HUDEP-2 (cell line): ENCODE results near the gene RTKN.

Experiments
- DNase-seq, 76 experiments: peaks; one replicate each; lab custom pipeline; 2025; ENCODE audit not compliant: unreplicated experiment in 76 of 76; lab: John Stamatoyannopoulos, UW

Gene RTKN

DNA sequence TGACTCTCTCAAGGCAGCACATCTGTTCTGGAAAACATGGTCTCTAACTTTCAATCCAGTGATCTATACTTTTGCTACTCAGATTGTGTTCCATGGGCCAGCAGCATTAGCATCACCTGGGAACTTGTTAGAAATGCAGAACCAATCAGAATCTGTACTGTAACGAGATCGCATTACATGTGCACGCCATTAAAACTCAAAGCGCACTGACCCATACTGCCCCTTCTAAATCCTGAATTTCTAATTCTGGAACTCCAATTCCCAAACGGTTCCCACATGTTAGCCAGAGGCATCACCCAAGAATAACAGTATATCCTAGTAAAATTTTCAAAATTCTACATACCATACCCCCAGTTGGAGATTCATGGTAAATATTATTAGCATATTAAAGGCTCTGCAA lies 51.1 kb downstream of the RTKN start:
- no peak for DNase-seq

DNA sequence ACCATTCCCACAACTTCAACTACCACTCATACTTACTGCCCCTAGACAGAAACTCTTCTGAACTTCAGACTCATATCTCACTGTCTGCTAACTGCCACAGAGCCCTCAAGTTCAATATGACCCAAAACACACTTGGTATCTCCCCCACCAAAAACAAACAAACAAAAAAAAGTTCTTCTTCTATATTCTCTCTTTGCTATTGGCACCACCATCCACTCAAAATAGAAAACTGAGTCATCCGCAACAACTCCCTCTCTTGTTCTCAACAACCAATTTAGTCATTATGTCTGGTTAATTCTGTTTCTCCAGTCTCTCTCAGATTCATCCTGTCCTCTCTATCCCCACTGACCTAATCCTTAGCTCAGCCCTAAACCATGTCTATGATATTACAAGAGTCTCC lies 54.4 kb downstream of the RTKN start:
- DNase-seq = no peak

DNA sequence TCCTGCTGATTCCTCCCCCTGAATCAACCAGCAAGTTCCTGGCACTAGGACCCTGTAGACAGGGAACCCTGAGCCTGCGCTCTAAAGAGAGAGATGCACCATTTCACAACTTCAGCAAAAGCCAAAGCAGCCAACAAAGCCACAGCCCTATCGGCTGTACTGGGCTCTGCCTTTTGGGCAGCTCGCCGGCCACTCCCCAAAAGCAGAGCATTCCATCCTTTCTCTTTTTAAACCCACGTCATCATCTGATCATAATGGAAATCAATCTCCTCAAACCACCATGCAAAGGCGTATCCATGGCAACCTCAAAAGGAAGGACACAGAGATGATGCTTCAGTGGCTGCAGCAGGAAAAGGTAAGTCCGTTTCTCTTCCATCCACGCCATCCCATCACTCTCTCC lies 56.3 kb downstream of the RTKN start:
- DNase-seq = no peak

DNA sequence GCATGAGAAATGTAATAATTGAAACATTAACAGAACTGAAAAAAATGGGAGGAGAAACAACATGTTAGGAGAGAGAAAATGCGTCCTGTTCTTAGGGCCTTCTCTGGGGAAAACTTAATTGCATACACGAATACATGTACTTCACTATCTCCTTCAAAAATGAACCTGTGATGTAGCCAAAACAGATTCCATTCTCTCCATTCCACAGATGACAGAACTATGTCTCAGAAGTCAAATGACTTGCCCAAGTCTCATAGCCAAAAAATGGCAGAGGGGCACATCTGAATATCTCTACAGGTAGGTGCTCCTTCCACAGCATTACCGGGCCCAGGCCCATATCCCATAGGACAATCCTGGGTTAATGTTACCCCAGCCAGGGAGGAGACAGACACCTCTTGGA lies 57.7 kb downstream of the RTKN start:
- no peak for DNase-seq

DNA sequence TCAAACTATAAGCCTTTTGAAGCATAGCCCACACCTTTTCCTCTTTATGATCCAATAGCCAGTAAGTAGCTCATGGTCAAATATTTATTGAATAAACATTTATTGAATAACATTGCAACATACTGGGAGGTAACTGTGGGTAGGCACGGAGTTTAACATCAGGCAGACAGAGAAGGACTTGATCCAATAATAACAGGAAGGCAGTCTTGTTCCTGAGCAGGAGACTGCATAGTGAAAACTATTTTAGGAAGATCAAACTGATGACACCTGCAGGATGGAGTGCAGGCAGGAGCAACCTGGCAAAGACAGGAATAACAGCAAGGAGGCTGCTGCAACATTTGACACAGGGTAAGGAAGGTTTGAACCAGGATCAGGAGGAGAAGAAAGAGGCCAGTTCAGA lies 58.5 kb downstream of the RTKN start:
- no peak for DNase-seq

DNA sequence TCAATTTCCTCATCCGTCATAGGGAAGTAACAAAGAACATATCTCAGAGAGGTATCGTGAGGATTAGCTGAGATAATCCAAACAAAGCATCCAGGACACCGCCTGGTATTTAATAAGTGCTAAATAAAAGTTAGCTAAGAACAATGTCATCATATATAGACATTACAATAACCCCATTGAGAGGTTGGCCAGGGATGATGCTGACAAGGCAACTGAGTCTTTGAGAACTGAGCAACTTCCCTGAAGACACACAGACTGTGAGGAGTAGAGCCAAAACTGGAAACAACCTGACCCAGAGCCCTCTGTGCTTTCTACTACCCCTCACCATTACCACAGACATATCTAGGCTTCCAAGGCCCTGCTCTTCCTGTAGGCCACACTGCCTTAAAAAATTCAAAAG lies 60.0 kb downstream of the RTKN start:
- DNase-seq = no peak

DNA sequence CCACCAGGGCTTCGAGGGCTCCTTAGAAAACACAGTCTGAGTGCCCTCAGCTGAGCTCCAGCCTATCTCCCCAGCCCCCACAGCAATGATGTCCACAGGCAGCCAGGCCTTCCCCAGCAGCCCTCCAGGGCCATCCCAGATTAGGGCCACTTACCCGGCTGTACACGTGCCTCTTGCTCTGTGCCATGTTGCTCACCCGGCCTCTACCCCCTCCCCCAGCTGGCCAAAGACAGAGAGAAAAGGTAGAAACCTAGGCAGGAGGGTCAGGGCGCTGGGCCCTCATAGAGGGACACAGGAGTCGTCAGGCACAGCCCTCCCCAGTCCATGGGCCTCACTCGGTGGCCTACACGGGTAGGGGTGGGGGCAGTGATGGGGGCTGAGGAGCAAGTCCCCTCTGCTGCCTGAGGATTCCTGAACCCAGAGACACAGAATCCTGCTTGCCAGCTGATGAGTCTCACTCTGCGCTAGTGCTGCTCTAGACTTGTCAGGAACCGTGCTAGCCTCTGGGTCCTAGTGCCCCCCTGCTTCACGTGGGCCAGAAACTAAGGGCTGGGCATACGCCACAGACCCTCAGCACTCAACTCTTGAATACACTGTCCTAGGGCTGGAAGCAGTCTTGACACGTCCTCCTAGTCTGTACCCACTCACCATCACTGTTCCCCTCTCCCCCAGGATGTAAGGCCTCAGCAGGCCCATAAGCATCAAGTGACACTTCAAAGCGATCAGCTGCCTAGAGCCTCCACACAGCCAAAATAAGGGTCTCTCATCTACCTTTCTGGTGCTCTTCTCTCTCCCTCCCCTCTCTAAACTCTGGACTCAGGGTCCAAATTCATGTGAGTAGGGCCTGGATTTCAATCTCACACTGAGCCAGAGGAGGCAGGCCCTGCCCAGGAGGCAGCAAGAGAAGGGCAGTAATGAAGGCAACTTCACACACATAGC lies 61.6 kb downstream of the RTKN start, which contains the start of gene DCTN1:
TSS of gene DCTN1 (minus strand) at position 461 of the 939 bp plus-strand sequence. CDS start at position 187, 274 bp downstream.
- peak in 18 of 76 experiments; percentile 2 to 34 (median 12) for DNase-seq

DNA sequence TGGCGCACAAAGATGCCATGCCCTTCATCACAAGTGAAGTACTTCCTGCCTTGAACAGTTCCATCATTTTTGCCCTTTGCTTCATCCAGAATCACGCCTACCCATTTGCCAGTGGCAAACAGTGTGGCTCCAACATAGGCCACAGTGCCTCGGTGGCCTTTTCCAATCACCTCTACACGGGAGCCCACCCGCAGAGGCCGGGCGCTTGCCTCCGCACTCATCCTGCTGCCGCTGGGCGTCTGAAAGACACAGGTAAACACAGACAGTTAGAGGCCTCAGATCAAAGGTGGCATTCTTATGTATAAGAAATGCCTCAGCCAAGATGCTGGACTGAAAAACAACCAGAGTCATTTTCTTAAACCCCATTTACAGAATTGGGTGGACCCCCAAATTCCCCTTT lies 63.7 kb downstream of the RTKN start:
- DNase-seq = no peak

DNA sequence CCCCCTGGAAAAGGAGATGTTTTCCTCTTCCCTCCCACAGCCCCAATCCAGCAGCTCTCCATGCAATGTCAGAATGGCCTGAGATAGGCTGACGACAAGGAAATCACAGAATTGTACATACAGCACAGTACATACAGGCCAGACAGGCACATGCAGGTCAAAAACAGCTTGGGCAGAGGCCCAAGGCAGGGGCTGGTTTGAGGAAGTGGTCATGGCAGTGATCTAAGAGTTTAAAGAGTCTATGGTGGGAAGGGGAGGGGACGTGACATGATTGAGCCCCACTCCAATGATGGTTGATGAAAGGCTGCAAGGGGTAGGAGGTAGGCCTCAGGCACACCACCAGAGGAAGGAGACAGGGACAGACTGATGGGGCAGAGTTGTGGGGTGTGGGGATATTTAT lies 65.9 kb downstream of the RTKN start:
- DNase-seq = no peak
